ENCODE results near the gene HDAC1.

The HDAC1 gene

GRCh38 chr1:32331549-32331948 lies 39.7 kb downstream of the HDAC1 start:
- no peak for TF ChIP-seq EGR1 (IDR thresholded peaks at IDR 0.05)
- no peak for TF ChIP-seq ZBTB7A (IDR thresholded peaks at IDR 0.05; ENCODE audit: low read depth)
- TF ChIP-seq RAD21 (IDR thresholded peaks at IDR 0.05; ENCODE audit: low read depth) = no peak
- TF ChIP-seq EP300 (IDR thresholded peaks at IDR 0.05; ENCODE audit: borderline replicate concordance) = no peak
- TF ChIP-seq USF1 (IDR thresholded peaks at IDR 0.05) = no peak
- no peak for TF ChIP-seq CREB1 (IDR thresholded peaks at IDR 0.05; ENCODE audit: low read depth)
- no peak for TF ChIP-seq CEBPB (IDR thresholded peaks at IDR 0.05)
- TF ChIP-seq NFIC (IDR thresholded peaks at IDR 0.05) = no peak
- TF ChIP-seq TAF1 (IDR thresholded peaks at IDR 0.05; ENCODE audit: low read depth) = no peak

- TF ChIP-seq REST (IDR thresholded peaks at IDR 0.05; ENCODE audit: low read depth) (no peak), TCF12 (IDR thresholded peaks at IDR 0.05; ENCODE audit: low read depth) (peak; percentile 60), NFIC (IDR thresholded peaks at IDR 0.05) (peak; percentile 43), EGR1 (IDR thresholded peaks at IDR 0.05) (peak; percentile 50; the same call in 1 of the 2 replicates), CREB1 (IDR thresholded peaks at IDR 0.05; ENCODE audit: low read depth) (no peak), EP300 (IDR thresholded peaks at IDR 0.05; ENCODE audit: borderline replicate concordance) (0 out of 2 replicates have a peak, but pooled peaks have one; percentile 14), MAX (IDR thresholded peaks at IDR 0.05) (no peak), USF1 (IDR thresholded peaks at IDR 0.05) (no peak), FOXM1 (IDR thresholded peaks at IDR 0.05; ENCODE audit: borderline replicate concordance, low read depth) (no peak), CEBPB (IDR thresholded peaks at IDR 0.05) (no peak), RAD21 (IDR thresholded peaks at IDR 0.05; ENCODE audit: low read depth) (0 out of 2 replicates have a peak, but pooled peaks have one; percentile 6), TAF1 (IDR thresholded peaks at IDR 0.05; ENCODE audit: low read depth) (no peak), TEAD4 (IDR thresholded peaks at IDR 0.05) (peak; percentile 13; the same call in 1 of the 2 replicates), ZBTB7A (IDR thresholded peaks at IDR 0.05; ENCODE audit: low read depth) (peak; percentile 94), YY1 (IDR thresholded peaks at IDR 0.05; ENCODE audit: low read depth) (no peak)
Observed at GRCh38 chr1:32332290-32333079, 40.6 kb downstream of the HDAC1 start.

- TF ChIP-seq MAX (IDR thresholded peaks at IDR 0.05) (no peak), YY1 (IDR thresholded peaks at IDR 0.05; ENCODE audit: low read depth) (no peak)
Observed at GRCh38 chr1:32333251-32333963, 41.5 kb downstream of the HDAC1 start.

GRCh38 chr1:32334274-32334861 lies 42.5 kb downstream of the HDAC1 start:
- TF ChIP-seq TCF12 (IDR thresholded peaks at IDR 0.05; ENCODE audit: low read depth) = no peak
- no peak for TF ChIP-seq MAX (IDR thresholded peaks at IDR 0.05)
- no peak for TF ChIP-seq REST (IDR thresholded peaks at IDR 0.05; ENCODE audit: low read depth)
- no peak for TF ChIP-seq RAD21 (IDR thresholded peaks at IDR 0.05; ENCODE audit: low read depth)
- no peak for TF ChIP-seq TAF1 (IDR thresholded peaks at IDR 0.05; ENCODE audit: low read depth)
- TF ChIP-seq TEAD4 (IDR thresholded peaks at IDR 0.05) = no peak
- no peak for TF ChIP-seq EP300 (IDR thresholded peaks at IDR 0.05; ENCODE audit: borderline replicate concordance)
- no peak for TF ChIP-seq CEBPB (IDR thresholded peaks at IDR 0.05)
- no peak for TF ChIP-seq ZBTB7A (IDR thresholded peaks at IDR 0.05; ENCODE audit: low read depth)
- no peak for TF ChIP-seq USF1 (IDR thresholded peaks at IDR 0.05)

Measured in Ishikawa (cell line).